SU-DHL-6 (cell line): ENCODE results near the gene RALB.

Source experiments
- EZH2phosphoT487 ChIP-seq: fragments of 200-600 bp; sonication (generic), shearing (Covaris generic); conservative IDR thresholded peaks from 2 replicates; pipeline ENCODE4 v1.6.1; 2018; ENCODE audit warnings: mild to moderate bottlenecking, antibody characterized with exemption, low read length, moderate library complexity, mixed read lengths
- TF ChIP-seq, protein P1 (sequence below): fragments of 200-600 bp; sonication (generic); IDR thresholded peaks from one replicate; pipeline ENCODE4 v1.5.1; 2017; ENCODE audit warnings: antibody characterized with exemption, mild to moderate bottlenecking, low read length, moderate library complexity; ENCODE audit not compliant: insufficient read depth, poor library complexity, severe bottlenecking

DNA sequence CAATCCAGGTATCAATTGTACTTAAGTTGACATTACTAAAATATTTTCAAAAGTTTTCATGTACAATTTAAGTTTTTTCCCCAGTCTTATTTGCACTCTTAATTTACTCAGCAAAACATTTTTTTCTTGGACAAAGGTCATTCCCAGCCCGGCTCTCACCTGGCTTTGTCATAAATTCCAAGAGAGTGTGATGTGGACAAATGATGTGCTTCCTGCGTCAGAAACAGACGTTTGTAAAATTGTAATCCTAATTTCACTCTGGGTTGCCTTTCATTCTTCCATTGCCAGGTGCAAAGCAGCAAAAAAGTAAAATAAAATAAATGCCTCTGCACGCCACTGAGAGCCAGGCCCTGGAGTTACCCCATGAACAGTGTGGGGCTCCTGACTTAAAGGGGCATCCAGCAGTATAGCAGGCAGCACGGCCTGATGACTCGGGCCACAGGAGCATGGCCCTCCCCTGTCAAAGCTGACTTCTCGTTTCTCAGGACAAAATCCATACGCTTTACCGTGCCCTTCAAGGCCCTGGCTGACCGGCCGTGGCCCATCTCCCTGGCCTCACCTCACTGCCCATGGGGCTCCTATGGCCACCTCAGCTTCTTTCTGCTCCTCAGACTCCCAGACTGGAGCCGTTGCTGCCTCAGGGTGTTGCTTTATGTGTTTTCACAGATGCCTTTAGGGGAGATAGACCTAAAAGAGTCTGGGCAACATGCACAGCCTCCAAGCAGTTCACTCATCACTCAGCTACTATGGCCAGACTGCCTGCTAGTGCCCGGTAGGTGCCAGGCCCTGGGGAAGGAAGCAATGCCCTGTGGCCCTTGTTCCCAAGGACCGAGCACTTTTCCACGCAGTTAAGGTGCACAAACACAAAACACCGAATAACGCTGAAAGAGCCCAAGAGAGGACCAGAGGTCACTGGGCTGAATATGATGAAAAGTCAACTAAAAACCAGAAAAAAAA is 21.9 kb upstream of the RALB start:
- TF ChIP-seq, protein P1, sequence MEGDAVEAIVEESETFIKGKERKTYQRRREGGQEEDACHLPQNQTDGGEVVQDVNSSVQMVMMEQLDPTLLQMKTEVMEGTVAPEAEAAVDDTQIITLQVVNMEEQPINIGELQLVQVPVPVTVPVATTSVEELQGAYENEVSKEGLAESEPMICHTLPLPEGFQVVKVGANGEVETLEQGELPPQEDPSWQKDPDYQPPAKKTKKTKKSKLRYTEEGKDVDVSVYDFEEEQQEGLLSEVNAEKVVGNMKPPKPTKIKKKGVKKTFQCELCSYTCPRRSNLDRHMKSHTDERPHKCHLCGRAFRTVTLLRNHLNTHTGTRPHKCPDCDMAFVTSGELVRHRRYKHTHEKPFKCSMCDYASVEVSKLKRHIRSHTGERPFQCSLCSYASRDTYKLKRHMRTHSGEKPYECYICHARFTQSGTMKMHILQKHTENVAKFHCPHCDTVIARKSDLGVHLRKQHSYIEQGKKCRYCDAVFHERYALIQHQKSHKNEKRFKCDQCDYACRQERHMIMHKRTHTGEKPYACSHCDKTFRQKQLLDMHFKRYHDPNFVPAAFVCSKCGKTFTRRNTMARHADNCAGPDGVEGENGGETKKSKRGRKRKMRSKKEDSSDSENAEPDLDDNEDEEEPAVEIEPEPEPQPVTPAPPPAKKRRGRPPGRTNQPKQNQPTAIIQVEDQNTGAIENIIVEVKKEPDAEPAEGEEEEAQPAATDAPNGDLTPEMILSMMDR = no peak
- no peak for TF ChIP-seq EZH2phosphoT487
